ENCODE results near the gene TM2D3. TPM values are rescaled to one million over a fixed set of nuclear protein-coding genes. Genes with fewer than 3 reads are reported as not detected.

TM2D3 gene
- total RNA-seq, 4 donors from 2014 or later, result 38.2 to 58.3 (median 50.7) TPM

DNA sequence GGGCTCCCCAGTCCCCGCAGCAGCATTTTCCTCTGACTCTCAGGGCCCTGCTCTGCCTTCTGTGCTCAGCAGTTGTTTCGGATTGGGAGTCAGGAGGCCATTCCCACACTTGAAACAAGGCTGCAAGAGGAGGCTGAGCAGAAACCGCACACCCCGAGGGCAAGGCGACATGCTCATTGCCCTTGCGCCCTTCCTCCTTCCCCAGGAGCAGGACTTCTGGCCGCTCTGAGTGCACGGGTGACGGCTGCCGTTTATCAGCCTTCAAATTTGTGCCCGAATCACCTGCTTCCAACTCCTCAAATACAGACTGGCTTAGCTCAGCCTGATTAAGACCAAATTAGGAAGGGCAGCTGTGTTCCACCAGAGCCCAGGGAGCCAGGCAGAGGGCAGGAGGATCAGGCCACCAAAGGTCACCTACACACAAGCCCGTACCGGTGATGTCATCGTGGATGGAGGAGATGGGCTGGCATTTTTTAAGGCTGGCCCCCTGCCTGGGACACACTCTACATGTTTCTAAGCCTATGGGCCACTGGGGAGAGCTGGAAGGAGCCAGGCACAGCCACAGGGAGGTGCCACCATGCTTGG, 38.1 kb downstream of the TM2D3 start:
- 78 to 85% methylated on average over 4 to 11 of the region's 14 CpGs for WGBS, 2 donors (ENCODE audit: low coverage in 1 of 2)
- TF ChIP-seq POLR2AphosphoS5 (IDR thresholded peaks at IDR 0.05), result no peak
- TF ChIP-seq CTCF (IDR thresholded peaks at IDR 0.05), result no peak
- TF ChIP-seq EP300 (IDR thresholded peaks at IDR 0.05), result no peak
- TF ChIP-seq POLR2A (IDR thresholded peaks at IDR 0.05), result no peak
- peaks cover 0 to 49% (median 14%) of the 10 kb centered on the region in 3 donors for H3K4me1 ChIP-seq
- H3K9me3 ChIP-seq, result no peaks in the 10 kb centered on the region
- peak overlapping the region in 3 of 4 donors; percentile 44 to 72 (median 65) for H3K27ac ChIP-seq
- H3K36me3 ChIP-seq, result no peaks in the 10 kb centered on the region
- H3K27me3 ChIP-seq, result no peaks in the 10 kb centered on the region
- no peak overlapping the region for H3K4me3 ChIP-seq
- no peak for ATAC-seq

DNA sequence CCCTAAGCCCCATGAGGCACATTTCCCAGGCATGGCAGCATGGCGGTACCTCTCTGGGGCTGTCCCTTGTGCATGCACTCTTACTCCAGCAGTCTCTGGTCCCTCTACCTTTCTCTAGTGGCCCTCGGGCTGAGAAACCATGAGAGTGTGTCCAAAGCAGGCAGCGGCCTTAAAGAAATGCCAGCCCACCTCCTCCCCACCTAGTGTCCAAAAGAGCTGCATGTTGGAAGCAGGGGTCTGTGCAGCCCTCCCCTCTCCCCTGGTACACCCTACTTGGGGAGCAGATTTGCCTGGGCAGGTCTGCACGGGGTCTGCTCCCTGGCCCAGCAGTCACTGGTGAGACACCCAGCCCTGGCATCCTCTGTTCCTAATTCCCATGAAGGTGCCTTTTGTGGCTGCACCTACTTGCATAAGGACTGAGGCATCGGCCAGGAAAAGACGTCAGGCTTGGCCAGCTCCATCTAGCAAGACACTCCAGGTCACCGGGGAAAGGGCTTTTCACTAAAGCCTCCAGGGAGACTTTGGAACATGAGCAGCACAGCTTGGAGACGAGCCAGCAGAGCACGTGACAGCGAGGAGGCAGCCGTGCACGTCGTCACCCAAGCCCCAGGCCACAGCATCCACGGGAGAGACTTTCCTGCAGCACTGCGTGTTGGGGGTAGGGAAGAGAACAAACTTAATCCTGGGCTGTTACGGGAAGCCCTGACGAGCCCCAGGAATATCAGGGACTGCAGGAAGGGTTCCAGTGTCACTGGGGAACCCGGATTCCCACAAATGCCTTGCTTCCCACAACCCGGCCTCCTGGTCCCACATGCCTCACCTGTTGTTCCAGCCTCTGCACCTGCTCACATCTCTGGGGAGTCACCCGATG, 38.8 kb downstream of the TM2D3 start:
- Histone ChIP-seq H3K4me3 (no peak overlapping the region), H3K4me1 (peaks cover 0 to 49% (median 14%) of the 10 kb centered on the region in 3 donors), H3K9me3 (no peaks in the 10 kb centered on the region), H3K36me3 (no peaks in the 10 kb centered on the region), H3K27ac (peak overlapping the region in 3 of 4 donors; percentile 54 to 72 (median 65)), H3K27me3 (no peaks in the 10 kb centered on the region)
- peak; percentile 34 for ATAC-seq
- WGBS, 2 donors (ENCODE audit: low coverage in 1 of 2), result 36 to 69% methylated on average over 5 of the region's 20 CpGs
- no peak for TF ChIP-seq EP300 (IDR thresholded peaks at IDR 0.05)
- TF ChIP-seq POLR2AphosphoS5 (IDR thresholded peaks at IDR 0.05), result peak; percentile 51

- WGBS, 2 donors (ENCODE audit: low coverage in 1 of 2), result no CpG with 5 or more reads among the region's 11 CpGs
- no peak for ATAC-seq
Observed at GRCh38 chr15:101612676-101613075, 39.5 kb downstream of the TM2D3 start.

GRCh38 chr15:101611580-101612299, 40.4 kb downstream of the TM2D3 start:
- no peaks in the 10 kb centered on the region for H3K36me3 ChIP-seq
- TF ChIP-seq POLR2AphosphoS5 (IDR thresholded peaks at IDR 0.05), result no peak
- TF ChIP-seq POLR2A (IDR thresholded peaks at IDR 0.05), result no peak
- no peak for TF ChIP-seq EP300 (IDR thresholded peaks at IDR 0.05)
- TF ChIP-seq CTCF (IDR thresholded peaks at IDR 0.05), result no peak
- H3K4me3 ChIP-seq, result no peak overlapping the region
- WGBS, 2 donors (ENCODE audit: low coverage in 1 of 2), result 79 to 92% methylated on average over 7 of the region's 10 CpGs
- H3K27ac ChIP-seq, result no peak overlapping the region
- peaks cover 0 to 49% (median 14%) of the 10 kb centered on the region in 3 donors for H3K4me1 ChIP-seq
- H3K9me3 ChIP-seq, result no peaks in the 10 kb centered on the region
- no peak for ATAC-seq
- no peaks in the 10 kb centered on the region for H3K27me3 ChIP-seq

More at GRCh38 chr15:101612676-101613075, 39.5 kb downstream of the TM2D3 start:
- no peaks in the 10 kb centered on the region for H3K27me3 ChIP-seq
- H3K36me3 ChIP-seq, result no peaks in the 10 kb centered on the region
- H3K27ac ChIP-seq, result peak overlapping the region in 3 of 4 donors; percentile 54 to 72 (median 65)
- H3K4me3 ChIP-seq, result no peak overlapping the region
- no peaks in the 10 kb centered on the region for H3K9me3 ChIP-seq
- TF ChIP-seq CTCF (IDR thresholded peaks at IDR 0.05), result no peak
- no peak for TF ChIP-seq POLR2A (IDR thresholded peaks at IDR 0.05)
- no peak for TF ChIP-seq POLR2AphosphoS5 (IDR thresholded peaks at IDR 0.05)
- TF ChIP-seq EP300 (IDR thresholded peaks at IDR 0.05), result no peak
- peaks cover 0 to 49% (median 14%) of the 10 kb centered on the region in 3 donors for H3K4me1 ChIP-seq

- H3K4me1 ChIP-seq, result peaks cover 0 to 41% (median 11%) of the 10 kb centered on the region in 3 donors
- TF ChIP-seq POLR2AphosphoS5 (IDR thresholded peaks at IDR 0.05), result no peak
- no peak for TF ChIP-seq CTCF (IDR thresholded peaks at IDR 0.05)
- TF ChIP-seq POLR2A (IDR thresholded peaks at IDR 0.05), result no peak
- TF ChIP-seq EP300 (IDR thresholded peaks at IDR 0.05), result no peak
- 63 to 72% methylated on average over 3 to 6 of the region's 15 CpGs for whole genome bisulfite sequencing, 2 donors (ENCODE audit: low coverage in 1 of 2)
- H3K9me3 ChIP-seq, result no peaks in the 10 kb centered on the region
- no peak for ATAC-seq
- H3K36me3 ChIP-seq, result no peaks in the 10 kb centered on the region
- H3K27me3 ChIP-seq, result no peaks in the 10 kb centered on the region
- H3K4me3 ChIP-seq, result no peak overlapping the region
- no peak overlapping the region for H3K27ac ChIP-seq
Observed at GRCh38 chr15:101611007-101611406, 41.2 kb downstream of the TM2D3 start.

Measured in gastroesophageal sphincter (tissue), 4 donors.